MCF 10A (cell line): Measurements from ENCODE around the gene MACF1. TPM values are rescaled to one million over a fixed set of nuclear protein-coding genes. Genes with fewer than 3 reads are reported as not detected.

Experiments
- BruUV-seq: library from RNA; stranded (reverse); fragments of 400-500 nt; replicated peaks from 2 replicates; lab custom pipeline; 2021; lab: Mats Ljungman, UMichigan
- CTCF ChIA-PET: fragments of 300-600 bp; sonication (Branson Sonifier 250); formaldehyde crosslinking; extraction: SDS; loops from one replicate; lab custom pipeline; 2021; ENCODE audit warnings: antibody characterized with exemption, inconsistent platforms; lab: Yijun Ruan, JAX
- POLR2A ChIA-PET: fragments of 300-600, 350-650 bp; sonication (Branson Sonifier 250); formaldehyde crosslinking; extraction: SDS; loops from one replicate; lab custom pipeline; 2020; ENCODE audit warnings: antibody characterized with exemption, inconsistent platforms; lab: Yijun Ruan, JAX
- DNase-seq: peaks from one replicate; pipeline ENCODE4 v3.0.0-alpha.2; 2018; ENCODE audit not compliant: unreplicated experiment
- H3K27ac Mint-ChIP-seq: one replicate; pipeline ENCODE4 v1.8.0; 2022; ENCODE audit warnings: mild to moderate bottlenecking, low read depth, mixed read lengths; ENCODE audit not compliant: unreplicated experiment
- H3K27me3 Mint-ChIP-seq: one replicate; pipeline ENCODE4 v1.8.0; 2022; ENCODE audit warnings: mixed read lengths; ENCODE audit not compliant: insufficient read depth, unreplicated experiment
- H3K36me3 Mint-ChIP-seq: one replicate; pipeline ENCODE4 v1.8.0; 2022; ENCODE audit warnings: mild to moderate bottlenecking, moderate library complexity, mixed read lengths; ENCODE audit not compliant: insufficient read depth, unreplicated experiment
- H3K4me1 Mint-ChIP-seq: one replicate; pipeline ENCODE4 v1.8.0; 2022; ENCODE audit warnings: mixed read lengths; ENCODE audit not compliant: insufficient read depth, unreplicated experiment
- H3K4me3 Mint-ChIP-seq: one replicate; pipeline ENCODE4 v1.8.0; 2022; ENCODE audit warnings: mild to moderate bottlenecking, moderate library complexity, mixed read lengths; ENCODE audit not compliant: unreplicated experiment
- H3K9me3 Mint-ChIP-seq: one replicate; pipeline ENCODE4 v1.8.0; 2022; ENCODE audit warnings: mixed read lengths; ENCODE audit not compliant: unreplicated experiment
- CTCF ChIP-seq: fragments of 200-600 bp; IDR thresholded peaks from one replicate; pipeline ENCODE4 v1.8.0; 2022; ENCODE audit warnings: antibody characterized with exemption, mild to moderate bottlenecking; ENCODE audit not compliant: unreplicated experiment
- intact Hi-C: fragments of 100-400 bp; cut with micrococcal nuclease; formaldehyde crosslinking; loops from 2 replicates; pipeline ENCODE4 v1.14.1; 2022
- total RNA-seq: library from RNA; stranded (reverse); gene quantifications from 2 replicates; pipeline ENCODE4 v1.2.3, GENCODE V29; 2022

The MACF1 gene
- total RNA-seq, 1 experiment from 2014 or later = 188 TPM

GRCh38 chr1:39360731-39361130, 156.2 kb downstream of the MACF1 start:
- no peak for TF ChIP-seq CTCF
- peaks cover 12% of the 10 kb centered on the region for H3K4me1 Mint-ChIP-seq
- H3K27ac Mint-ChIP-seq = peak overlapping the region; percentile 81
- H3K4me3 Mint-ChIP-seq = no peak overlapping the region
- BruUV-seq = no TSS peak
- POLR2A ChIA-PET = interaction anchor here (1.6 kb wide), 1 partner anchor 31 kb away, joined by 5 read pairs; no protein-coding TSS in a partner anchor
- no peaks in the 10 kb centered on the region for H3K9me3 Mint-ChIP-seq
- peak; percentile 14 for DNase-seq
- H3K36me3 Mint-ChIP-seq = peaks cover 86% of the 10 kb centered on the region
- no peaks in the 10 kb centered on the region for H3K27me3 Mint-ChIP-seq
- CTCF ChIA-PET = interaction anchor here (0.6 to 2.2 kb wide), 3 partner anchors 18 to 262 kb away, joined by 3 to 11 read pairs (median 4); no protein-coding TSS in a partner anchor
- intact Hi-C loops = no loop called here

- TSS peak; percentile 22 for BruUV-seq
- no peak for TF ChIP-seq CTCF
- intact Hi-C loops = no loop called here
- Mint-ChIP-seq H3K4me3 (no peak overlapping the region), H3K4me1 (peaks cover 12% of the 10 kb centered on the region), H3K36me3 (peaks cover 86% of the 10 kb centered on the region), H3K27ac (no peak overlapping the region), H3K27me3 (no peaks in the 10 kb centered on the region), H3K9me3 (no peaks in the 10 kb centered on the region)
- POLR2A ChIA-PET = interaction anchor here (0.7 to 1.6 kb wide), 2 partner anchors 30 to 49 kb away, joined by 3 to 5 read pairs; no protein-coding TSS in a partner anchor
- CTCF ChIA-PET = interaction anchor here (0.6 to 2.2 kb wide), 6 partner anchors 17 to 263 kb away, joined by 3 to 11 read pairs (median 4); no protein-coding TSS in a partner anchor
- no peak for DNase-seq
These were observed 157.0 kb downstream of the MACF1 start for GRCh38 chr1:39361446-39361845.

GRCh38 chr1:39363267-39363666, 158.8 kb downstream of the MACF1 start:
- BruUV-seq = no TSS peak
- intact Hi-C loops = no loop called here
- Mint-ChIP-seq H3K36me3 (peaks cover 83% of the 10 kb centered on the region), H3K27ac (no peak overlapping the region), H3K4me3 (no peak overlapping the region), H3K4me1 (peaks cover 12% of the 10 kb centered on the region), H3K27me3 (no peaks in the 10 kb centered on the region), H3K9me3 (no peaks in the 10 kb centered on the region)
- POLR2A ChIA-PET = no interaction called here
- CTCF ChIA-PET = no interaction called here
- no peak for DNase-seq
- TF ChIP-seq CTCF = no peak

- no TSS peak for BruUV-seq
- H3K27me3 Mint-ChIP-seq = no peaks in the 10 kb centered on the region
- no peak overlapping the region for H3K27ac Mint-ChIP-seq
- ChIA-PET CTCF (interaction anchor here (0.6 to 1.7 kb wide), 5 partner anchors 10 to 317 kb away, joined by 3 to 10 read pairs (median 3); no protein-coding TSS in a partner anchor), POLR2A (interaction anchor here (0.6 kb wide), 1 partner anchor 28 kb away, joined by 4 read pairs; no protein-coding TSS in a partner anchor)
- intact Hi-C loops = no loop called here
- H3K9me3 Mint-ChIP-seq = no peaks in the 10 kb centered on the region
- no peak for DNase-seq
- no peak for TF ChIP-seq CTCF
- peaks cover 88% of the 10 kb centered on the region for H3K36me3 Mint-ChIP-seq
- H3K4me3 Mint-ChIP-seq = no peak overlapping the region
- peaks cover 5% of the 10 kb centered on the region for H3K4me1 Mint-ChIP-seq
These were observed 163.6 kb downstream of the MACF1 start for GRCh38 chr1:39368045-39368444.
